Left lobe of liver (tissue), 2 donors: ENCODE data around the gene TTC12. TPM values are rescaled to one million over a fixed set of nuclear protein-coding genes. Genes with fewer than 3 reads are reported as not detected.

ENCODE experiments used
- ATAC-seq: fragments of 200-7000 bp; cut with Tn5 transposase; one replicate; pipeline ENCODE4 v1.9.1; 2020; ENCODE audit warnings: mild to moderate bottlenecking, moderate library complexity
- DNase-seq: peaks from one replicate; pipeline ENCODE4 v3.0.0-alpha.2; 2020; ENCODE audit warnings: low spot score
- total RNA-seq: library from RNA; stranded (reverse); gene quantifications from one replicate; pipeline ENCODE4 v1.2.1, GENCODE V29; 2021
- donor health status: DM: no; HTN: no; CAD: no; lungs with moderate emphysema.
- donor health status: DM: no; HTN: yes; CAD: no.

TTC12 gene
- total RNA-seq, 1 donor from 2014 or later, result 5.8 TPM

- DNase-seq, result no peak
- ATAC-seq, result no peak
Observed at GRCh38 chr11:113398669-113399430, 84.5 kb downstream of the TTC12 start.

- DNase-seq, result no peak
Observed at GRCh38 chr11:113400631-113401230, 86.3 kb downstream of the TTC12 start.

GRCh38 chr11:113401718-113402117, 87.3 kb downstream of the TTC12 start:
- ATAC-seq (peak; percentile 70), DNase-seq (peak; percentile 53)

More at GRCh38 chr11:113400631-113401230, 86.3 kb downstream of the TTC12 start:
- no peak for ATAC-seq

GRCh38 chr11:113404859-113405430, 90.6 kb downstream of the TTC12 start:
- ATAC-seq (no peak), DNase-seq (no peak)

- DNase-seq, result no peak
- no peak for ATAC-seq
Observed at GRCh38 chr11:113405724-113406478, 91.5 kb downstream of the TTC12 start.

GRCh38 chr11:113407163-113407562, 92.8 kb downstream of the TTC12 start:
- DNase-seq, result no peak
- ATAC-seq, result no peak

GRCh38 chr11:113408206-113408605, 93.8 kb downstream of the TTC12 start:
- ATAC-seq (no peak), DNase-seq (no peak)

GRCh38 chr11:113408887-113409286, 94.5 kb downstream of the TTC12 start:
- ATAC-seq (no peak), DNase-seq (no peak)

GRCh38 chr11:113409526-113409925, 95.1 kb downstream of the TTC12 start:
- ATAC-seq (no peak), DNase-seq (no peak)

GRCh38 chr11:113410414-113411135, 96.2 kb downstream of the TTC12 start:
- DNase-seq (no peak), ATAC-seq (no peak)

GRCh38 chr11:113411536-113411935, 97.2 kb downstream of the TTC12 start:
- DNase-seq, result no peak
- ATAC-seq, result no peak

GRCh38 chr11:113412675-113413074, 98.3 kb downstream of the TTC12 start:
- ATAC-seq, result no peak
- no peak for DNase-seq

GRCh38 chr11:113415343-113415742, 101.0 kb downstream of the TTC12 start:
- DNase-seq (no peak), ATAC-seq (no peak)

Other genes starting within 250 kb of the TTC12 start
- gene ANKK1, start 73.2 kb downstream of the TTC12 start, total RNA-seq, result 0.08 TPM
- gene DRD2, start 160.8 kb downstream of the TTC12 start, total RNA-seq, result not detected